NCI-H1048 (cell line): ENCODE measurements around the gene SSTR3.
"Not testable (repeated sequence)": the region's sequence is repeated elsewhere in the genome, so short reads cannot be mapped to it uniquely, and the experiment has no call there.

Experiments used
- DNase-seq: peaks from one replicate; lab custom pipeline; 2025; lab: John Stamatoyannopoulos, UW

Gene SSTR3

DNA sequence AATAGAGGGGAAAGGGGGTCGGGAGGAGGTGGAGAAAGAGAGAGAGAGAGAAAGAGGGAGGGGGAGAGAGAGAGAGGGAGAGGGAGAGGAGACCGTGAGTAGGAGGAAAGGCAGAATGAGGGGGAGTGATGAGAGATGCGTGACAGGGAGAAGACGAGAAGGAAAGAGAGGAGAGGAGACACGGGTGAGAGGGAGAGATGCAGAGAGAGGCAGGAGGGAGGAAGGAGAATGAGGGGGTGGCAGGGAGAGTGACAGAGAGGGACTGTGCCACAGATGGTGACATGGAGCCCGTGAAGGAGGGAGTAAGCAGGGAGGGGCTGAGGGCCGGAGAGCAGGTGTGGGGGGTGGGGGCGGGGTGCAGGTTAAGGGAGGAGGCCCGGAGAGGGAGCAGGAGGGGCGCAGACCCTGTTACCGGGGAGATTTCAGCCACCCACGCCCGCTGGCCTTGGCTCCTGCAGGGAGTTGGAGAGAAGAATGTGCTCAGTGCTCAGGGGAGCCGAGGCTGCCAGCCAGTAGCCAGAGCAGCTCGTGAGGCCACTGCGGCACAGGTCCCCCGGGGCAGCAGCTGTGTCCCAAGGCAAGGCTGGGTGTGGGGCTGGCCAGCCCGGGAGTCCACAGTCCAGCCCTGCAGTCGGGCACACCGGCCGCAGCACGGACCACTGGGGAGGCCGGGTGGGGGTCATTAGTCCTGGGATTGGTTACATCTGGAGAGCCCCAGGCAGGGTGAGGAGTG lies at the start of gene SSTR3:
Gene SSTR3, minus strand, starts transcription at position 304 of the 733 bp plus-strand sequence. CDS start 4,674 bp downstream, outside the sequence.
- DNase-seq, result no peak

DNA sequence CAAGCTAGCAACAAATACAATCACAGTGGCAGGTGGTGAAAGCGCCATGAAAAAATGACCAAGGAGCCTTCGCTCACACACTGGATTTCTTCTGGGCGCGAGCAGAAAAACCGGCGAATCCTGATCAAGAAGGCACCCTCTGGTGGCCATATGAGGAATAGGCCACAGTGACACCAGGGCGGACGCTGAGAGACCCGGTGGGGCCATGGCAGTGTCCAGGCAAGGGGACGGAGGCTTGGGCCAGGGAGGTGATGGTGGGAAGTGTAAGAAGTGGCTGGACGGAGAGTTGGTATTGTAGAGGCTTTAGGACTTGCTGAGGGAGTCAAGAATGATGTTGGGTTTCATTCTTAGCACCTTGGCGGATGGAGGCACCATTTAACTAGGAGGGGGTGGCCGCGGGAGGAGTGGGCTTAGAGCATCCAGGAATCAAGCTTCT lies 48.6 kb upstream of the SSTR3 start:
- DNase-seq, result peak; percentile 17

DNA sequence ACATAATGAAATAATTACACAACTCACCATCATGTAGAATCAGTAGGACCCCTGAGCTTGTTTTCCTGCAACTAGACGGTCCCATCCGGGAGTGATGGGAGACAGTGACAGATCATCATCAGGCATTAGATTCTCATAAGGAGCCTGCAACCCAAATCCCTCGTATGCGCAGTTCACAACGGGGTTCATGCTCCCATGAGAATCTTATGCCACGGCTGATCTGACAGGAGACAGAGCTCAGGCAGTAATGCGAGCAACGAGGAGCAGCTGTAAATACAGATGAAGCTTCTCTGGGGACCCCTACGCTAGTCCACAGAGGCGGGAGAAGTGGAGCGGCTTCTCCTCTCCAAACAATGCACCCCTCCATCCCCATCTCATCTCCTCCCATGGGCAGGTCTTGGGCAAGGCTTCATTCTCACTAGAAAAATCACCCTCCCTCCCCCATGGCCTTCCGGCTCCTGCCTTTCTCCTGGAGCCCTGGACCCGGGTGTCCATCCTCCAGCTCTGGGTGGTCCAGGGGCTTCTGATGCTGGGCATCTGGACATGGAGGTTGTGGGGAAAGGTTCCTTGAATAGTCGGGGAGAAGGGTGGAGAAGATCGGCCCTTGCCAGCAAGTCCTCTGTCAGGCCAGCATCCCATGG lies 48.0 kb upstream of the SSTR3 start:
- no peak for DNase-seq

DNA sequence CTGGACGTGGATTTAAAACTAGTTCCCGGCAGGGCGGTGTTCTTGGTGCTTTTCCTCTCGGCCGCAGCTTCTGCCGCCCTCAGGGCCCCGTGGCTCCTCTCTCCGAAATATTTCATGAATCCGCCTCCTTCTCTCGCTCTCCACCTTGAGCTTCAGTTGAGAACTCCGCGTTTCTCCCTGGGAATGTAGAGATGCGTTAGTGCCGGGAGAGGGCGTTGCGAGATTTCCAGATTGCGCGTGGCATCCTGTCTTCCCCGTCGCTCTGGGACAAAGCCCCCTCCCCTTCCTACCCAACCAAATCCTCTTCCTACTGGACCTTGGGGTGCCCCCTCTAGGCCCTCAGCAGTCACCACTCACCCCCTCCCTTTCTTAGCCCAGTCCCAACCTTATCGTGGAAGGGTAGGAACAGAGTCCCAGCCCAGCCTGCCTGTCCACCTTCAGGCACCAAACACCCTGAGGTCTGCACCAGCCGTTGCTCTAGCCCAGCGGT lies 47.3 kb upstream of the SSTR3 start:
- DNase-seq, result no peak

DNA sequence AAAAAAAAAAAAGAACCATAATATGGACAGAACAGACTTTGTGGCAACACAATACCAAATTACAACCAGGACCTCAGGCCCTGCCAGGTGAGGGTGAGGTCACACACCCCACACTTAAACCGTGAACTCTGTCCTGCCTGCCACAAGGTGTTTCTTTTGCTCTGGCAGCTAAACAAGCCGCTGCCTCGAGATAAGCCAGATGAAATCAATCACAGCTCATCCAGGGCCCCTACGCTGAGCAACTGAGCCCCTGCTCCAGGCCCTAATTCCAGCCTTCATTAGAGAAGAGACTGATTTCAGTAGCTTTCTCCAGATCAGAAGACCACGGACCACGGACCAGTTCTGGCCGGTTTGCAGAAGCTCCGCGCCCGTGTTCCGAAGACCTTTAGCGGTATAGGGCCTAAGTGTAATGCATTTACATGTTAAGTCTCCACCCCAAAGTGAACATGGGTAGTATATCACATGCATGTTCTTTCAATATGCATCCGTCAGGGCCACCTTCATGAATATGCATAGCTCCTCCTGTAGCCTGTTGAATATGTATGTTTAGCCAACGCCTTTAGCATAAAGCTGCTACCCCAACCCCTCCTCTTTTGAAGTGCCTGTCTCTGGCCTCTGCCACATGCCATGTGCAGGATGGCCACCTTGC lies 46.6 kb upstream of the SSTR3 start:
- DNase-seq, result no peak

DNA sequence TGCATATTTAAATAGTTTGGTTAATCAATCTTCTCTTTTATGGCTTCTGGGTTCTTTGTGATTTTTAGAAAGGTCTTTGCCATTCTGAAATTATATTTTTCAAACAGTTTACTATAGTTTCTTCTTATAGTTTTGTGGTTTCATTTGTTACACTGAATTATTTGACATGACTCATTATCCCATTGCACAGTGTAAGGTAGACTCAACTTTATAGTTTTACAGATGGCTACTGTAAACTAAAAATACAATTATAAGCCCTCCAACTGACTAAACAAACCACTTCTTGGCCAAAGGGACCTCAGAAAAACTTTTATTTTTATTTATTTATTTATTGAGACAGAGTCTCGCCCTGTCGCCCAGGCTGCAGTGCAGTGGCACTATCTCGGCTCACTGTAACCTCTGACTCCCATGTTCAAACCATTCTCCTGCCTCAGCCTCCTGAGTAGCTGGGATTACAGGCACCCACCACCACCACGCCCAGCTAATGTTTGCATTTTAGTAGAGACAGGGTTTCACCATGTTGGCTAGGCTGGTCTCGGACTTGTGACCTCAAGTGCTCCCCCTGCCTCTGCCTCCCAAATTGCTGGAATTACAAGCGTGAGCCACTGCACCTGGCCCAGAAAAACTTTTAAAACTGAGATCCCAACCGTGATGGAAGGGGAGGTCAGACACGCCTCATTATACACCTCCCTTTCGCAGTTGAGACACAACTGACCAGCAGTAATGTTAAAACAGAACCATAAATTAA lies 45.9 kb upstream of the SSTR3 start:
- no peak for DNase-seq

DNA sequence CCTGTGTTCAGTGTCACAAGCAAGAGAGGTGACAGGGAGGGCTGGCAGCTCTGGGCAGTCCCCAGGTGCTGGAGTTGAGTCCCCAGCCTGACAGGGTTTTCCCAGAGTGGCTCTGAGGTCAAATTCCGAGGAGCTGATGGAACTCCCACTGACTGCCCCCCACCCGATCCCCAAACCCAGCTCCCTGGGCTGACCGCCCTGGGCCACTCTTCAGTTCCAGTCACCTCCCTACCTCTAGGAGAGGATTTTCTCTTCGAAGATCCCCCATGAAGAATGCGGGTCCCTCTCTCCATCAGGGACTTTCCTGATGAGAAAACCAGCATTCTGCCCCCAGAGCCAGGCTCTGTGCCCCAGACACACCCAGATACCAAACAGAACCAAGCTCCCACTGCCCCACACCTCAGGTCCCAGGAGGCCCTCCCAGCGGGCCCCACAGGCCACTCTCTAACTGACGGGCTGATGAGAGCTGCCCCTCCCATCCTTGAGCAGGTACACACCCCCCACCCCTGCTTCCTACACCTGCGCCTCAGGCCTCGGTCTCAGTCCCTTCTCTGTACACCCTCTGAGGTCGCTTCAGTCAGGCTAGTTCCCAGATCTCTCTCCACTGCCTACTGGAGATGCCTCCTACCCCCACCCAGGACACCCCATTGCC lies 43.9 kb upstream of the SSTR3 start:
- DNase-seq, result no peak

DNA sequence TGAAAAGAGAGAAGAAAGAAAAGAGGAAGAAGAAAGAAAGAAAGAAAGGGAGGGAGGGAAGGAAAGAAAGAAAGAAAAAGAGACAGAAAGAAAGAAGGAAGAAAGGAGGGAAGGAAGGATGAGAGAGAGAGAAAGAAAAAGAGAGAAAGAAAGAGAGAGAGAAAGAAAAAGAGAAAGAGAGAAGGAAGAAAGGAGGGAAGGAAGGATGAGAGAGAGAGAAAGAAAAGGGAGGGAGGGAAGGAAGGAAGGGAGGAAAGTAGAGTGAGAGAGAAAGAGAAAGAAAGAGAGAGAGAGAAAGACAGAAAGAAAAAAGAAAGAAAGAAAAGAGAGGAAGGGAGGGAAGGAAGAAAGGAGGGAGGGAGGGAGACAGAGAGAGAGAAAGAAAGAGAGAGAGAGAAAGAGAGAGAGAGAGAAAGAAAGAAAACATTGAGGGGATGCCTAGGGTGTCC lies 43.3 kb upstream of the SSTR3 start:
- no peak for DNase-seq

DNA sequence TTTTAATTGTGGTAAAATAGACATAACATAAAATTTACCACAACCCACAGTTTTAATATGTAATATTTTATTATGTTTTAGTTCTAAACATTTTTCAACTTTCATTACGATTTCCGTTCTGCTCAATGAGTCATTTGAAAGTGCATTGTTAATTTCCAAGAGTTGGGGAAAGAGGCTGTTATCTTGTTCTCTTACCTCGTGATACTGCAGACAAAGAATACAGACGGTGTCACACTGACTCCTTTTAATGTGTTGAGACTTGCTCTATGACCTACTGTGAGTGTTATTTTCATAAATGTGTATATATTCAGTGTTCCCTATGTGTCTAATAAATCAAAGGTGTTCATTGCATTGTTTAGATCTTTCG lies 42.6 kb upstream of the SSTR3 start:
- DNase-seq, result no peak

DNA sequence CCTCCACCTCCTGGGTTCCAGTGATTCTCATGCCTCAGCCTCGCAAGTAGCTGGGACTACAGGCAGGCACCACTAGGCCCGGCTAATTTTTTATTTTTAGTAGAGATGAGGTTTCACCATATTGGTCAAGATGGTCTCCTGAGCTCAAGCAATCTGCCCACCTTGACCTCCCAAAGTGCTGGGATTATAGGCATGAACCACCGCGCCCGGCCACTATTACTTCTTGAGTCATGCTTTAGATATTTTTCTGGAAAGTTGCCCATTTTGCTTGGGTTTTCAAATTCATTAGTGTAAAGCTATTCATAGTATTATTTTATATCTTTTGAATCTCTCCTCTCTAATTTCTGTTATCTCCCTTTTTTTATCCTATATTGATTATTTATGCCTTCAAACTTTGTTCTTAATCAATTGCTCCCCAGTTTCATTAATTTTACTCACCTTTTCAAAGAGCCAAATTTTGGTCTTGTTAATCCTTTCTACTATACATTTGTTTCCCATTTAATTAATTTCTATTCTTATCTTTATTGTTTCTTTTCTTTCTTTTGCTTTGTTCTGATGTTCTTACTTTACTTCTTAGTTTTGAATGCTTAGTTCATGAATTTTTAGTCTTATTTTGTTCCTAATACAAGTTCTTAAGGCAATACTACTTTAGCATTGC lies 42.1 kb upstream of the SSTR3 start:
- DNase-seq, result no peak

DNA sequence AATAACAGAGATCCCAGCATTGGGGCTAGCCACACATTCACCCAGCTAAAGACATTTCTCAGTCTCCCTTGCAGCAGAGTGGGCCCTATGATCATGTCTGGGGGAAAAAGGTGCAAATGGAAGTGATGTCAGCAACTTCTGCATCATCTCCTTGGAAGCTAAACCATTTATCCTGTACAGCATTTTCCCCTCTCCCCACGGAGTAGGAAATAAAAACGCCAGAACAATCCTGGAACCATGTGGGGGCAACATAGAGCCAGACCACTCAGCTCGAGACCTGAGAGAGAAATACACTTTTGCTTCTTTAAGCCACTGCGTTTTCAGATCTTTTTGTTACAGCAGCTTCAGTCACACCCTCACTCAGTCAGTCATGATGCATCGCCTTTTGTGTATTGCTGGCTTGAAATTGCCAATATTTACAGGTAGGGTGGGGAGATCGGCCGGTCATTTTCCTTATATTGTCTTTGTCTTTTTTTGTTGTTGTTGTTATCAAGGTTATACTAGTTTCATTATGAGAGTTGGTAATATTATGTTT lies 40.9 kb upstream of the SSTR3 start:
- no peak for DNase-seq

DNA sequence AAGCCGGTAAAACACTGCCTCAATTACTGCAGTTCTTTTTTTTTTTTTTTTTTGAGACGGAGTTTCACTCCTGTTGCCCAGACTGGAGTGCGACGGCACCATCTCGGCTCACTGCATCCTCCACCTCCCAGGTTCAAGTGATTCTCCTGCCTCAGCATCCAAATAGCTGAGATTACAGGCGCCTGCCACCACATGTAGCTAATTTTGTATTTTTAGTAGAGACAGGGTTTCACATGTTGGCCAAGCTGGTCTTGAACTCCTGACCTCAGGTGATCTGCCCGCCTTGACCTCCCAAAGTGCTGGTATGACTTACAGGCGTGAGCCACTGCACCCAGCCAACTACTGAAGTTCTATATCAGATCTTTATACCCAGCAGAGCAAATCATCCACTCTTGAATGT lies 39.6 kb upstream of the SSTR3 start:
- not testable (repeated sequence) for DNase-seq

DNA sequence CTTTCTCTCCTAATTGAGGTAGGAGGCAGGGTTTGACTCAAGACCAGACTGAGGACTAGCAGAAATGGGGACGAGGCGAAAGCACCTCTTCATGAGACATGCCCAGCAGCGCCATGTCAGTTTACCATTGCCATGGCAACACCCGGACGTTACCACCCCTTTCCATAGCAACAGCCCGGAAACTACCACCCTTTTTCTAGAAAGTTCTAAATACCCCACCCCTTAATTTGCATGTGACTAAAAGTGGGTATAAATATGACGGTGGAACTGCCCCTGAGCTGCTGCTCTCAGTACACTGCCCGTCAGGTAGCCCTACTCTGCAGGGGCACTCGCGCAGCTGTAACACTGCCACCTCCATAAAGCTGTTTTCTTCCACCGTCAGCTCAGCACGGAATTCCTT lies 37.7 kb upstream of the SSTR3 start:
- no peak for DNase-seq

DNA sequence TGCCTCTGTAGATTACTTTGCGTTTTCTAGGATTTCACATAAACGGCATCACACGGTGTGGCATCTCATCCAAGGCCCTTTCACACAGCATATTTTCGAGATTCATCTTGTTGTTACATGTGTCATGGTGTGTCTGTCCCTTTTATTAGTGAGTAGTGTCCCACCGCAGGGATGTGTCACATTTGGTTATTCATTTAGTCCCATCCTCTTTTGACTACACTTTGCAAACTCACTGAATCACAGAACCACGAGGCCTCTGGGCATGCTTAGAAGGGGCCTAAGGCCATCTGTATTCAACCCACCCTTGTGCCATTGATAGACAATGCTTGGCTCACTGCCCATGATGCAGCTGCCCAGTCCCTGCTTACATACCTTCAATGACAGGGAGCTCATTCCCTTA lies 36.0 kb upstream of the SSTR3 start:
- DNase-seq, result no peak

DNA sequence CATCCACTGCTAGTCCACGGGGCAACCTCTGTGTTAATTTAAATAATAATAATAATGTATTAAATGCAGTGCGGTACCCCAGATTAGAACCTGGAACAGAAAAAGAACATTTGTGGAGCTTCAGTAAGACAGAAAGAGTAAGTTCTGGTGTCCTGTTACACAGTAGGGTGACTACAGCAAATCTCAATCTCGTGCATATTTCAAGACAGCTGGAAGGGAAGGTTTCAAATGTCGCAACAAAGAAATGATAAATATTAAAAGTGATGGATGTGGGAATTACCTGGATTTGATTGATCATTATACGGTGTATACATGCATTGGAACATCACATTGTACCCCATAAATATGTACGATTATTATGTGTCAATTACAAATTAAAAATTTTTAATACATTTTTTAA lies 33.5 kb upstream of the SSTR3 start:
- no peak for DNase-seq

DNA sequence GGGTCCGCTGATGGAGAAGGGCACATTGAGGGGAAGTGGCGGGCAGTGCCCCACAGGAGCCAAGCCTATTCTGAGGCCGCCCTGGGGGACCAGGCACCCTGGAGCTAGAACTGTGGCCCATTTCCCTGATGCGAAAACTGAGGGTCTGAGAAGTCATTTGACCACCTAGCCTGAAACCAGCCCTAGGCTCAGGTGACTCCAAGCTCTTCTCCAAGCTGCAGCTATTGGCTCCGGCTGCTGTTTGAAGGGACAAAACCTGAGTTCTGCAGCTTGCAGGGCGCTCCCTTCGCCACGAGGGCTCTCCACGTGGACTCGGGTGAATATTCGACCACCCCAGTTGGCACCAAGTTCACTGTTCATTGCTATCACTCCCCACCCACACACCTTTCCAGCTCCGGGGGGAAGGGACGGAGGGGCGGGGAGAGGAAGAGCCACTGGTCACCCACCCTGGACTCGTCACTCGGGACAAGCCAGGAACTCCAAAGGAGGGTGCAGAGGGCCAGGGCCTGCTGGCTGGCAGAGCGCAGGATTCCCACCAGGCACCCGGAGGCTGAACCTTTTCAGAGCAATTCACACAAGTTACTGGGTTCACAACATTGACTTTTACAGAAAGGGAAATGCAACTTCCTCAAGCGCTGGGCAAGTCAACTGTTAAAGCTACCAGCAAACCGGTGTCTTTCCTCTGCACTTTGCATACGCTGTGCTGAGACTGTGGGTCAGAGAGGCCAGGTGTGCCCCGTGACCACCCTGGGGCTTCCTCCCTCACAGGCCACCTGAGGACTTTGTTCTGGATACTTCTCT lies 32.8 kb upstream of the SSTR3 start:
- DNase-seq, result no peak

DNA sequence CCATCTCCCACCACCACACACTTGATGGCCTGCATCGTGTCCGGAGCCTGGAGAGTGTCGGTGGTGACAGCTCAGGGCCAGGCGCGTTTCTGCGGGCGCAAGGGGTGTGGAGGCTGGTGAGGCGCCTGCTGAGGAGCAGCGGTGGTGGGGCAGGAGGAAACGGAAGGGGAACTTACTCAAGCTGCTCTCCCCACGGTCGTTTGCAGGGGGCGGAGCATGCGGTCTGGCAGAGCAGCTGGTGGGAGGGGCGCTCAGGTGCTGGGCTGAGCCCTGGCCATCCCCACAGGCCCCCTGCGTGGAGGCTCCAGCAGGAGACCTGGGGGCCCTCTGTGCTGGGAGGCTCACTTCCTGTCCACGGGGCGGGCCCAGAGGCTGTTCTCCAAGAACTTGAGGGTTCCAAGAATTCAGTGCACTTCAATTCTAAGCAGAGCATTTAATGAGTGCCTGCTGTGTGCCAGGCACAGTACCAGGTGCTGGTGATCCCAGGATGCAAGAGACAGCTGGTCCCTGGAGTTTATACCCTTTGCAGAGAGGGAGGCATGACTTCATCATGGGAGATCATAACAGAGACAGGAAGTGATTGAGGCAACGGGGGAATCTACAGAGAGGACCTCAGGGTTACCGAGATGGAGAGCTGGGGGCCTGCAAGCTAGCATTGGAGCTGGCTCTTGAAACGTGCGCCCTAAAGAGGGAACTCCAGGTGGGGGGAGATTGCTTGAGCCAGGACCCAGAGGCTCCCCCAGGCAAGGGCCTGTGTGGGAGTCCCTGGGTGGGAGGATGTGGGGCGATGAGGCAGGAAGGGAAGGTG lies 32.0 kb upstream of the SSTR3 start, which contains the start of gene RAC2:
Gene RAC2, minus strand, starts transcription at position 156 of the 808 bp plus-strand sequence. Its CDS starts 121 bp downstream, at position 35.
- DNase-seq, result no peak

DNA sequence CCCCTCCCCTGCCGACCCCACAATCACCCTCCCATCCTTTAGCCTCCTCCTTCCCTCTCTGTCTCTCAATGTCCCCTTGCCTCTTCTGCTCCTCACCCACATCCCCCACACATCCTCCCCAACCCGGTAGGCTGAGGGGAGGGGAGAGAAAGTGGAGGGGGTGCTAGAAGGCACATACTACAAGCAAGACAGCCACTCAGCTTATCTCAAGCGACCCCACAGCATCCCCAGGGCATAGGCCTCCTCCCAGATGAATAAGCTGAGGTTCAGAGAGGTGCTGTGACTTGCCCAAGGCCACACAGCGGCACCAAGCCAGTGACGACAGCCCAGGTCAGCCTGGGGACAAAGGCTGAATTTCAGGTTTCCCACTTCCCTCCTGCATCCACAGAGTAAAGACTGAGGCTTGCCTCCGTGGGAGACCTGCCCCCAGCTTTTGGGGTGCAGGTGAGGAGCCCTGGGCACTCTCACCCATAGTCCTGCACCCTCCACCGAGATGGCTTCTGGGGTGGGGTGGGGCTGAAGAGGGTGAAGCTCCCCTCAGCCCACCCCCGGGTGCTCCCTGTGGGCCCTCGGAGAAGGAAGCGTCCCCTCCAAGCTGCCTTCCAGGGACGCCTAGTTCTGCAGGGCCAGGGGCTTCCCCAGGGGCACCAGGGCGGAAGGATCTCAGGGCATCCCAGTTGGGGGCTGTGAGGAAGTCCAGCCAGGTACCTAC lies 31.3 kb upstream of the SSTR3 start:
- DNase-seq, result no peak
